Mucosa of descending colon (tissue), 3 donors: Measurements from ENCODE around the gene OXA1L. TPM values are rescaled to one million over a fixed set of nuclear protein-coding genes. Genes with fewer than 3 reads are reported as not detected.
A peak's percentile ranks its signal among the peaks of the same experiment; 100 is the strongest.

Experiments used
- ATAC-seq: fragments of 200-7000 bp; cut with Tn5 transposase; one replicate; pipeline ENCODE4 v1.9.1; 2020; ENCODE audit warnings: mild to moderate bottlenecking, moderate library complexity
- DNase-seq, 3 donors: peaks; one replicate each; pipeline ENCODE4 v3.0.0-alpha.2; 2020
- H3K36me3 ChIP-seq: fragments of 200-600 bp; one replicate; pipeline ENCODE4 v1.8.0; 2021; ENCODE audit warnings: low read depth, mild to moderate bottlenecking
- H3K4me1 ChIP-seq: fragments of 200-600 bp; one replicate; pipeline ENCODE4 v1.8.0; 2021; ENCODE audit warnings: low read depth, mild to moderate bottlenecking
- H3K4me3 ChIP-seq: fragments of 200-600 bp; one replicate; pipeline ENCODE4 v1.8.0; 2021; ENCODE audit warnings: mild to moderate bottlenecking
- H3K9me3 ChIP-seq: fragments of 200-600 bp; one replicate; pipeline ENCODE4 v1.8.0; 2021; ENCODE audit warnings: mild to moderate bottlenecking
- CTCF ChIP-seq: fragments of 200-600 bp; IDR thresholded peaks from one replicate; pipeline ENCODE4 v1.8.0; 2022; ENCODE audit warnings: antibody characterized with exemption, mild to moderate bottlenecking
- intact Hi-C, 2 donors: fragments of 100-400 bp; cut with DNase I in 1 of 2; cut with micrococcal nuclease in 1 of 2; formaldehyde crosslinking; loops; one replicate each; pipeline versions ENCODE4 v1.11.0 to v1.11.1; 2022; cut with DNase I, micrococcal nuclease
- total RNA-seq, 3 donors: library from RNA; stranded (reverse); fragmentation: NEBNext Ultra II Directional in 2 of 3; extraction: Animal tissue kit (Norgen Biotek cat#: 25700) in 2 of 3; gene quantifications; one replicate each; pipeline versions ENCODE4 v1.2.1 to v1.2.4, GENCODE V29; 2021 to 2023
- donor health status: DM: no; HTN: no; CAD: no; lungs with moderate emphysema.
- donor health status: DM: no; HTN: no; CAD: no.
- donor health status: DM: no; HTN: yes; CAD: no.

Gene OXA1L
- total RNA-seq, 3 donors from 2014 or later: 97.1 to 137 (median 115) TPM

- no peaks in the 10 kb centered on the region for H3K9me3 ChIP-seq
- H3K4me1 ChIP-seq: peaks cover 3% of the 10 kb centered on the region
- peak; percentile 49 for ATAC-seq
- H3K4me3 ChIP-seq: no peak overlapping the region
- DNase-seq: no peak
- intact Hi-C loops: no loop called here
- no peaks in the 10 kb centered on the region for H3K36me3 ChIP-seq
- no peak for TF ChIP-seq CTCF
These were observed 41.1 kb downstream of the OXA1L start for GRCh38 chr14:22807432-22808087.

- ATAC-seq: no peak
- intact Hi-C loops: no loop called here
- H3K4me1 ChIP-seq: peaks cover 3% of the 10 kb centered on the region
- H3K4me3 ChIP-seq: no peak overlapping the region
- TF ChIP-seq CTCF: no peak
- DNase-seq: no peak
- H3K36me3 ChIP-seq: no peaks in the 10 kb centered on the region
- no peaks in the 10 kb centered on the region for H3K9me3 ChIP-seq
These were observed 42.1 kb downstream of the OXA1L start for GRCh38 chr14:22808388-22809209.

GRCh38 chr14:22811722-22812121, 45.2 kb downstream of the OXA1L start:
- H3K4me3 ChIP-seq: no peak overlapping the region
- no peak for ATAC-seq
- no peaks in the 10 kb centered on the region for H3K36me3 ChIP-seq
- no peaks in the 10 kb centered on the region for H3K9me3 ChIP-seq
- intact Hi-C loops: no loop called here
- no peak for DNase-seq
- H3K4me1 ChIP-seq: peaks cover 7% of the 10 kb centered on the region
- no peak for TF ChIP-seq CTCF

GRCh38 chr14:22812744-22813143, 46.3 kb downstream of the OXA1L start:
- H3K9me3 ChIP-seq: no peaks in the 10 kb centered on the region
- DNase-seq (no peak), ATAC-seq (no peak)
- peaks cover 7% of the 10 kb centered on the region for H3K4me1 ChIP-seq
- H3K36me3 ChIP-seq: no peaks in the 10 kb centered on the region
- H3K4me3 ChIP-seq: no peak overlapping the region
- intact Hi-C loops: no loop called here
- TF ChIP-seq CTCF: no peak

- H3K4me1 ChIP-seq: peaks cover 7% of the 10 kb centered on the region
- DNase-seq (no peak), ATAC-seq (no peak)
- no peaks in the 10 kb centered on the region for H3K9me3 ChIP-seq
- TF ChIP-seq CTCF: no peak
- no peak overlapping the region for H3K4me3 ChIP-seq
- no peaks in the 10 kb centered on the region for H3K36me3 ChIP-seq
- intact Hi-C loops: no loop called here
These were observed 46.7 kb downstream of the OXA1L start for GRCh38 chr14:22813145-22813544.
